Measurements from ENCODE around the gene HABP4. TPM values are rescaled to one million over a fixed set of nuclear protein-coding genes. Genes with fewer than 3 reads are reported as not detected.

HABP4 gene
- total RNA-seq, 4 donors from 2014 or later = 0.80 to 12.4 (median 2.7) TPM

DNA sequence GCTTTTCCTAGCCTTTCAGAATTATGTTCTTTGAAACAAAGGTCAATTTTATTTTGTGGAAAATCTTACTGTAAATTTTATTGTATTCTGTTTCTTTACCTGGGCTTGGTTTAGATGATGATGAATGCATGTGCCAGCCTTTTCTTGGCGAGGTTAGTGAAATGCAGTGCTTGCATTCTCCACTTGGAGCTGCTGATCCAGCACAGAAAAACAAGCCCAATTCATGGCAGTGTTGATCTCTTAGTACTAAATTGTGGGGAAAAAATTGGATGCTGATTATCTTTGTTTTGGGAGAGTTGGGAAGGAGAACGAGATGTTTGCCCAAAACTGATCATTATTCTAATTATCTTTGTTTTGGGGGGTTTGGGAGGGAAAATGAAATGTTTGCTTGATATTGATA, 3.7 kb downstream of the HABP4 start:
- Histone ChIP-seq H3K4me1 (peaks cover 4 to 30% (median 14%) of the 10 kb centered on the region in 3 donors), H3K4me3 (no peak overlapping the region), H3K36me3 (peaks cover 0 to 4% (median 0%) of the 10 kb centered on the region in 3 donors), H3K27me3 (peaks cover 0 to 5% (median 0%) of the 10 kb centered on the region in 4 donors), H3K9me3 (no peaks in the 10 kb centered on the region), H3K27ac (no peak overlapping the region)
- TF ChIP-seq, protein P1, sequence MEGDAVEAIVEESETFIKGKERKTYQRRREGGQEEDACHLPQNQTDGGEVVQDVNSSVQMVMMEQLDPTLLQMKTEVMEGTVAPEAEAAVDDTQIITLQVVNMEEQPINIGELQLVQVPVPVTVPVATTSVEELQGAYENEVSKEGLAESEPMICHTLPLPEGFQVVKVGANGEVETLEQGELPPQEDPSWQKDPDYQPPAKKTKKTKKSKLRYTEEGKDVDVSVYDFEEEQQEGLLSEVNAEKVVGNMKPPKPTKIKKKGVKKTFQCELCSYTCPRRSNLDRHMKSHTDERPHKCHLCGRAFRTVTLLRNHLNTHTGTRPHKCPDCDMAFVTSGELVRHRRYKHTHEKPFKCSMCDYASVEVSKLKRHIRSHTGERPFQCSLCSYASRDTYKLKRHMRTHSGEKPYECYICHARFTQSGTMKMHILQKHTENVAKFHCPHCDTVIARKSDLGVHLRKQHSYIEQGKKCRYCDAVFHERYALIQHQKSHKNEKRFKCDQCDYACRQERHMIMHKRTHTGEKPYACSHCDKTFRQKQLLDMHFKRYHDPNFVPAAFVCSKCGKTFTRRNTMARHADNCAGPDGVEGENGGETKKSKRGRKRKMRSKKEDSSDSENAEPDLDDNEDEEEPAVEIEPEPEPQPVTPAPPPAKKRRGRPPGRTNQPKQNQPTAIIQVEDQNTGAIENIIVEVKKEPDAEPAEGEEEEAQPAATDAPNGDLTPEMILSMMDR (IDR thresholded peaks at IDR 0.05) = peak in 4 of 6 experiments; percentile 37 to 60 (median 52)
- no peak for TF ChIP-seq POLR2A (IDR thresholded peaks at IDR 0.05)
- no peak for DNase-seq
- 32 to 48% methylated on average over 2 of the region's 2 CpGs for WGBS, 2 donors
- intact Hi-C loops (cut with DNase I) = loop anchor here (10.0 kb wide), 1 partner anchor 121 kb away; no protein-coding TSS in a partner anchor

DNA sequence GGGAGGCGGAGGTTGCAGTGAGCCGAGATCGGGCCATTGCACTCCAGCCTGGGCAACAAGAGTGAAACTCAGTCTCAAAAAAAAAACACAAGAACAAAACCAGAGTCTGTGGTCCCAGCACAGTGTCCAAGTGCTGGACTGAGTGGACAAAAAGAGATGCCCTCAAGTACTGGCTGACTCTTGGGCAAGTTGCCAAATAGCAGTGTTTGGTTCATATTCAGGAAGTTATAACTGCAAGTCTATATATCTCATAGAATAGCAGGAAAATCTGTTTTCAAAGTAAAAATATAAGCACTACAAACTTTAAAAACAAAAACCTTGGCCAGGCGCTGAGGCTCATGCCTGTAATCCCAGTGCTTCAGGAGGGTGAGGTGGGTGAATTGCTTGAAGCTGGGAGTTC, 7.3 kb downstream of the HABP4 start:
- no peak for DNase-seq

DNA sequence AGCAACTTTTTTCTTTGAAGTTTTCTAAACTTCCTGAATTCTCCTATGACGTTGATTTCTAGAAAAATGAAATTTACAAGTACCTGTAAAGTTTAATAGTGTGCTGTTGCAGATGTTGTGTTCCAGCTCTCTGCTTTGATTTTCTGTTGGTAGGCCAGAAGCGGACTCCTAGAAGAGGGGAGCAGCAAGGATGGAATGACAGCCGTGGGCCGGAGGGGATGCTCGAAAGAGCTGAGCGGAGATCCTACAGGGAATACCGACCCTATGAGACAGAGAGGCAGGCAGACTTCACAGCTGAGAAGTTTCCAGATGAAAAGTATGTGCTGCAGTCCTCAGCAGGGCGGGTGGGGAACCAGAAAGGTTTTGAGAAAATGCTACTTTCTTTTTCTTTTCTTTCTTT, 8.3 kb downstream of the HABP4 start:
- DNase-seq = no peak
- Histone ChIP-seq H3K27me3 (no peaks in the 10 kb centered on the region), H3K27ac (no peak overlapping the region), H3K9me3 (no peaks in the 10 kb centered on the region), H3K36me3 (peaks cover 0 to 14% (median 0%) of the 10 kb centered on the region in 3 donors), H3K4me1 (peaks cover 0 to 6% (median 0%) of the 10 kb centered on the region in 3 donors), H3K4me3 (no peak overlapping the region)
- TF ChIP-seq, protein P1 (IDR thresholded peaks at IDR 0.05) = no peak
- no peak for TF ChIP-seq POLR2A (IDR thresholded peaks at IDR 0.05)
- intact Hi-C loops (cut with DNase I) = loop anchor here (10.0 kb wide), 1 partner anchor 117 kb away; no protein-coding TSS in a partner anchor
- 87 to 98% methylated on average over 8 of the region's 8 CpGs for WGBS, 2 donors

More for the DNA sequence above, 7.3 kb downstream of the HABP4 start:
- no peak for TF ChIP-seq POLR2A (IDR thresholded peaks at IDR 0.05)
- TF ChIP-seq, protein P1 (IDR thresholded peaks at IDR 0.05) = no peak
- 91 to 98% methylated on average over 3 to 4 of the region's 4 CpGs for WGBS, 2 donors
- Histone ChIP-seq H3K4me3 (no peak overlapping the region), H3K36me3 (peaks cover 0 to 14% (median 0%) of the 10 kb centered on the region in 3 donors), H3K27me3 (no peaks in the 10 kb centered on the region), H3K9me3 (no peaks in the 10 kb centered on the region), H3K4me1 (peaks cover 0 to 8% (median 0%) of the 10 kb centered on the region in 3 donors), H3K27ac (no peak overlapping the region)
- intact Hi-C loops (cut with DNase I) = loop anchor here (10.0 kb wide), 1 partner anchor 118 kb away; no protein-coding TSS in a partner anchor

DNA sequence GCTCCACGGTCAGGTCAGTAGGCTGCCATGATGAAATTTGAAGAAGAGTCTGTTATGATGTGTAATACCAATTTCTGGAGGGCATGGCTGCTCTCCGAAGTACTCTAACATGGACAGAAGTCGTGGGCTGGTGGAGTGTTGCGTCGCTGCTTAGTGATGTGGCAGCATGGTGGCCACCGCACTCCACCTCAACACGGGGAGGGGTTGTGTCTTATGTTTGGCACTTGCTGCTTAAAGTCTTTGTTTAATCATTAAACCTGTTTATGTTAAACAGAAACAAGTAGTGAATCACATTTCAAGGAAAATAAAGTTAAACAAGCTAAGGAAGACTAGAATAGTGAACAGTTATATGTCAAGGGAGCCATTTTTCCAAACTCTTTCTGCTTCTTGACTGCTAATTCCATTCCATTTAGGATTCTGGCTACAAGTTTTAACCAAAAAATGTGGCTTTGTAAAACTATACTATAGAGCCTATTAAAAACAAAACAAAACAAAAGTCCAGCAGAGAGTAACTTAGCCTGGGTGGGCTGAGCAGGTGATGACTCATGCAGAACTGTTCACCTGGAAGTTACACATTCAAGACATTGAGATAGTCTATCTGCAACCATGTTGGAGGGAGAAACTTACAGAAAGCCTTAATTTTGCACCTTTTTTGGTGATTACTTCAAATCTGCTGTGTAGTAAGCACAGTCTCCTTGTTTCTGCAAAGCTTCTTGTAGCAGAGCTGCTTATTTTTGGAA, 9.5 kb downstream of the HABP4 start:
- Histone ChIP-seq H3K4me3 (no peak overlapping the region), H3K27me3 (no peaks in the 10 kb centered on the region), H3K9me3 (no peaks in the 10 kb centered on the region), H3K27ac (no peak overlapping the region), H3K36me3 (peaks cover 0 to 14% (median 0%) of the 10 kb centered on the region in 3 donors), H3K4me1 (no peaks in the 10 kb centered on the region)
- intact Hi-C loops (cut with DNase I) = loop anchor here (10.0 kb wide), 1 partner anchor 115 kb away; no protein-coding TSS in a partner anchor
- TF ChIP-seq, protein P1 (IDR thresholded peaks at IDR 0.05) = no peak
- TF ChIP-seq POLR2A (IDR thresholded peaks at IDR 0.05) = no peak
- WGBS, 2 donors = 92 to 98% methylated on average over 7 of the region's 7 CpGs
- DNase-seq = no peak

DNA sequence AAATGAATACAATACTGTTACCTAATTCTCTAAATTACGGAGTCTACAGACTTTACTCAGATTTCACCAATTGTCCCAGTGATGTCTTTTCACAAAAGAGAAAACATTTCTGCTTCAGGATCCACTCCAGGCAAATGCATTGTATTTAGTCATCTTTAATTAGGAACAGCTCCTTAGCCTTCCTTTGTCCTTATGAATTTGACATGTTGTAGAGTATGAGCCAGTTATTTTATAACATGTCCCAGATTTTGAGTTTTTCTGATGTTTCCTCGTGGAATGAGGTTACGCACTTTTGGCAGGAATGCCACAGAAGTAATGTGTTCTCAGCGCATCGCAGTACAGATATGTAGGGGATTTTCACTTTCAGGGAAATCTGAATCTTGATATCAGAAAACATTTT, 10.5 kb downstream of the HABP4 start:
- H3K36me3 ChIP-seq = peaks cover 0 to 14% (median 0%) of the 10 kb centered on the region in 3 donors
- H3K27ac ChIP-seq = peak overlapping the region in 1 of 4 donors; percentile 13
- intact Hi-C loops (cut with DNase I) = no loop called here
- no peaks in the 10 kb centered on the region for H3K27me3 ChIP-seq
- no peaks in the 10 kb centered on the region for H3K9me3 ChIP-seq
- H3K4me3 ChIP-seq = no peak overlapping the region
- no peak for DNase-seq
- 87 to 89% methylated on average over 5 of the region's 5 CpGs for WGBS, 2 donors
- TF ChIP-seq POLR2A (IDR thresholded peaks at IDR 0.05) = no peak
- TF ChIP-seq, protein P1 (IDR thresholded peaks at IDR 0.05) = no peak
- H3K4me1 ChIP-seq = no peaks in the 10 kb centered on the region

All from esophagus squamous epithelium (tissue), 5 donors.